DND-41 (cell line): ENCODE data around the gene GNAS.

Experiments used
- EZH2 ChIP-seq: IDR thresholded peaks from 3 replicates; pipeline ENCODE4 v1.6.1; 2012; ENCODE audit warnings: borderline replicate concordance, low read depth, mild to moderate bottlenecking, moderate library complexity, low read length, inconsistent platforms; ENCODE audit not compliant: severe bottlenecking
- TF ChIP-seq, protein P1 (sequence below): IDR thresholded peaks from 2 replicates; pipeline ENCODE4 v1.5.1; 2012; ENCODE audit warnings: borderline replicate concordance, low read length, moderate library complexity, mild to moderate bottlenecking; ENCODE audit not compliant: poor library complexity, severe bottlenecking; ENCODE audit errors: extremely low read depth

DNA sequence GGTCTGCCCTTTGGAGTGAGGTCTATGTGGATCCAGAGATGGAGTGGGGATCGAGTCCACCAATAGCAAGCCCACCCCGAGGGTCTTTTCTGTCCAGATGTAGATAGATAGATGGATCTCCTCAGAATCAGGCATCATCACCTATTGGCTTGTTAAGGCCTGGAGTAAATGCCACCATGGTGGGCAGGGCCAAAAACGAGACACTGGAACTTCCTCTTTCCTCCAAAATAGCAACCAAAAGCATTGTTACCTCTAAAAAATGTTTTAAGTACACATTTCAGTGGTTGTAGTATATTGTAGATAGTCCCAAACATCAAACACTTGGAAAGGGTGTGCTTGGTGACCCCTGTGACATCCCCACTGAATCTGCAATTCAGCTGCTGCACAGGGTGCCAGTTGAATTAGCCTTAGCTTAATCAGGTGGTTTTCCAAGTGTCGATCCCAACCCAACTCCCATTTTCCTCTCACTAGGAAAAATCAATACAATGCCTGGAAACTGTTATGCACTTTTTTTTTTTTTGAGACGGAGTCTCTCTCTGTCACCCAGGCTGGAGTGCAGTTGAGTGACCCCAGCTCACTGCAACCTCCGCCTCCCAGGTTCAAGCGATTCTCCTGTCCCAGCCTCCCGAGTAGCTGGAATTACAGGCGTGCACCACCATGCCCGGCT, 93.6 kb downstream of the GNAS start:
- TF ChIP-seq, protein P1, sequence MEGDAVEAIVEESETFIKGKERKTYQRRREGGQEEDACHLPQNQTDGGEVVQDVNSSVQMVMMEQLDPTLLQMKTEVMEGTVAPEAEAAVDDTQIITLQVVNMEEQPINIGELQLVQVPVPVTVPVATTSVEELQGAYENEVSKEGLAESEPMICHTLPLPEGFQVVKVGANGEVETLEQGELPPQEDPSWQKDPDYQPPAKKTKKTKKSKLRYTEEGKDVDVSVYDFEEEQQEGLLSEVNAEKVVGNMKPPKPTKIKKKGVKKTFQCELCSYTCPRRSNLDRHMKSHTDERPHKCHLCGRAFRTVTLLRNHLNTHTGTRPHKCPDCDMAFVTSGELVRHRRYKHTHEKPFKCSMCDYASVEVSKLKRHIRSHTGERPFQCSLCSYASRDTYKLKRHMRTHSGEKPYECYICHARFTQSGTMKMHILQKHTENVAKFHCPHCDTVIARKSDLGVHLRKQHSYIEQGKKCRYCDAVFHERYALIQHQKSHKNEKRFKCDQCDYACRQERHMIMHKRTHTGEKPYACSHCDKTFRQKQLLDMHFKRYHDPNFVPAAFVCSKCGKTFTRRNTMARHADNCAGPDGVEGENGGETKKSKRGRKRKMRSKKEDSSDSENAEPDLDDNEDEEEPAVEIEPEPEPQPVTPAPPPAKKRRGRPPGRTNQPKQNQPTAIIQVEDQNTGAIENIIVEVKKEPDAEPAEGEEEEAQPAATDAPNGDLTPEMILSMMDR = no peak
- no peak for TF ChIP-seq EZH2
